ENCODE results near the gene MAP3K5. TPM values are rescaled to one million over a fixed set of nuclear protein-coding genes. Genes with fewer than 3 reads are reported as not detected.

The MAP3K5 gene
- total and polyA plus RNA-seq, 2 donors (not counting 3 experiments of a cell fraction or from before 2014, with no cell fraction given): 1.5 to 7.0 TPM

DNA sequence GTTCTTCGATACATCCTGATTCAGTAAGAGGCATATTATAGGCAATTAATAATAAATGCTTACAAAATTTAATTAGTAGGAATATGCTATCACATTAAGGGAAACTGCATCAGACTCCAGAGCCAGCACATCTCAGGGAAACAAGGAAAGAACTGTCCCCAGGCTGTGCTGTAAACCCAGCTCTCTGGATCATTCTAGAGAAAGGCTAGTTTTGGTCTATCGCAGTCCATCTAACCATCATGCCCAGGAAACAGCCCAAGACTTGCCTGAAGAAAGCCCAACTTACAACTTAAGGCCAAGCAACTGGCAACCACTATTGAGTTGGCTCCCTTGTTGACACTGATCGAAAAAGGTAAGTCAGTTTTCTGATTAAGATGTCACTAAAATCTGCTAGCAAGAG, 11.3 kb downstream of the MAP3K5 start:
- intact Hi-C loops (cut with micrococcal nuclease): loop anchor here (5.0 to 10.0 kb wide), 2 partner anchors 44 to 1286 kb away; partner anchors contain the start of gene AHI1
- no peak overlapping the region for H3K4me3 ChIP-seq (replicated peaks in 1 of 3; ENCODE audit: insufficient read depth in 1 of 3, low read depth in 1 of 3, low read length in 3 of 3)
- no peak overlapping the region for H3K27ac ChIP-seq (ENCODE audit: insufficient read depth, low read depth, low read length)
- H4K20me1 ChIP-seq (replicated peaks; ENCODE audit: control insufficient read depth, extremely low read depth, insufficient read depth, low read length): no peaks in the 10 kb centered on the region
- peaks cover 15% of the 10 kb centered on the region for H3K79me2 ChIP-seq (ENCODE audit: control insufficient read depth, insufficient read depth, low read length)
- DNase-seq (ENCODE audit: low read depth, low spot score): no peak
- CTCF ChIA-PET: interaction anchor here (1.0 to 1.8 kb wide), 3 partner anchors 11 to 137 kb away, joined by 3 to 7 read pairs (median 4); partner anchors contain the start of gene MAP3K5
- H3K9me1 ChIP-seq (replicated peaks; ENCODE audit: control insufficient read depth, extremely low read depth, insufficient read depth, low read length): no peaks in the 10 kb centered on the region
- H3K4me1 ChIP-seq (ENCODE audit: control insufficient read depth, extremely low read depth, insufficient read depth, low read length): peaks cover 34% of the 10 kb centered on the region
- no peak for TF ChIP-seq GATA2 (IDR thresholded peaks at IDR 0.05; ENCODE audit: insufficient read depth, insufficient read length, low read depth, low read length)
- TF ChIP-seq JUN (IDR thresholded peaks at IDR 0.05; ENCODE audit: borderline replicate concordance, insufficient read depth, insufficient read length, low read depth): no peak
- no peak for TF ChIP-seq FOS (IDR thresholded peaks at IDR 0.05; ENCODE audit: borderline replicate concordance, insufficient read depth, low read length)
- TF ChIP-seq, protein P1, sequence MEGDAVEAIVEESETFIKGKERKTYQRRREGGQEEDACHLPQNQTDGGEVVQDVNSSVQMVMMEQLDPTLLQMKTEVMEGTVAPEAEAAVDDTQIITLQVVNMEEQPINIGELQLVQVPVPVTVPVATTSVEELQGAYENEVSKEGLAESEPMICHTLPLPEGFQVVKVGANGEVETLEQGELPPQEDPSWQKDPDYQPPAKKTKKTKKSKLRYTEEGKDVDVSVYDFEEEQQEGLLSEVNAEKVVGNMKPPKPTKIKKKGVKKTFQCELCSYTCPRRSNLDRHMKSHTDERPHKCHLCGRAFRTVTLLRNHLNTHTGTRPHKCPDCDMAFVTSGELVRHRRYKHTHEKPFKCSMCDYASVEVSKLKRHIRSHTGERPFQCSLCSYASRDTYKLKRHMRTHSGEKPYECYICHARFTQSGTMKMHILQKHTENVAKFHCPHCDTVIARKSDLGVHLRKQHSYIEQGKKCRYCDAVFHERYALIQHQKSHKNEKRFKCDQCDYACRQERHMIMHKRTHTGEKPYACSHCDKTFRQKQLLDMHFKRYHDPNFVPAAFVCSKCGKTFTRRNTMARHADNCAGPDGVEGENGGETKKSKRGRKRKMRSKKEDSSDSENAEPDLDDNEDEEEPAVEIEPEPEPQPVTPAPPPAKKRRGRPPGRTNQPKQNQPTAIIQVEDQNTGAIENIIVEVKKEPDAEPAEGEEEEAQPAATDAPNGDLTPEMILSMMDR (IDR thresholded peaks at IDR 0.05; ENCODE audit: extremely low read depth in 1 of 2, insufficient read depth in 1 of 2, low read depth in 1 of 2, low read length in 2 of 2): no peak
- TF ChIP-seq POLR2AphosphoS5 (IDR thresholded peaks at IDR 0.05; ENCODE audit: insufficient read depth, low read depth, low read length): no peak
- TF ChIP-seq POLR2A (IDR thresholded peaks at IDR 0.05; ENCODE audit: low read depth, low read length): no peak
- no peak for TF ChIP-seq MYC (IDR thresholded peaks at IDR 0.05; ENCODE audit: low read depth, low read length)
- TF ChIP-seq EZH2 (IDR thresholded peaks at IDR 0.05; ENCODE audit: borderline replicate concordance, low read depth, low read length, severe bottlenecking): no peak
- TF ChIP-seq, protein P2, sequence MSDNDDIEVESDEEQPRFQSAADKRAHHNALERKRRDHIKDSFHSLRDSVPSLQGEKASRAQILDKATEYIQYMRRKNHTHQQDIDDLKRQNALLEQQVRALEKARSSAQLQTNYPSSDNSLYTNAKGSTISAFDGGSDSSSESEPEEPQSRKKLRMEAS (IDR thresholded peaks at IDR 0.05; ENCODE audit: insufficient read depth, insufficient read length): no peak
- FAIRE-seq: no peak
- H2AFZ ChIP-seq (ENCODE audit: low read depth, low read length): no peak overlapping the region
- H3K4me2 ChIP-seq (ENCODE audit: insufficient read depth, low read length): no peak overlapping the region
- H3K9ac ChIP-seq (replicated peaks; ENCODE audit: extremely low read depth, insufficient read depth, low read length): no peak overlapping the region
- POLR2A ChIA-PET: no interaction called here
- dilution Hi-C loops (cut with MboI; ENCODE audit: extremely low pct_ligation_motif_present, low sequenced_read_pairs): no loop called here
- H3K36me3 ChIP-seq (ENCODE audit: control insufficient read depth in 2 of 2, extremely low read depth in 1 of 2, insufficient read depth in 2 of 2, low read length in 2 of 2): no peaks in the 10 kb centered on the region
- no TSS peak for BruUV-seq (replicated peaks)
- no peaks in the 10 kb centered on the region for H3K9me3 ChIP-seq (replicated peaks; ENCODE audit: control insufficient read depth, insufficient read depth, low read length)
- H3K27me3 ChIP-seq (ENCODE audit: control insufficient read depth in 2 of 2, insufficient read depth in 2 of 2, low read length in 2 of 2): no peaks in the 10 kb centered on the region

All from endothelial cell of umbilical vein (primary cell).